ENCODE measurements around the gene RUBCN.

RUBCN gene

GRCh38 chr3:197758512-197758911, 21.8 kb upstream of the RUBCN start:
- Mint-ChIP-seq H3K36me3 (ENCODE audit: low read depth) (peaks cover 23% of the 10 kb centered on the region), H3K27ac (no peak overlapping the region), H3K27me3 (ENCODE audit: low read depth, poor library complexity) (no peaks in the 10 kb centered on the region), H3K4me3 (no peak overlapping the region), H3K4me1 (no peaks in the 10 kb centered on the region), H3K9me3 (no peaks in the 10 kb centered on the region)
- TF ChIP-seq CTCF (IDR thresholded peaks at IDR 0.05), result no peak
- DNase-seq, result no peak

- DNase-seq, result no peak
- H3K27me3 Mint-ChIP-seq (ENCODE audit: low read depth, poor library complexity), result no peaks in the 10 kb centered on the region
- no peaks in the 10 kb centered on the region for H3K9me3 Mint-ChIP-seq
- no peak overlapping the region for H3K4me3 Mint-ChIP-seq
- peaks cover 15% of the 10 kb centered on the region for H3K36me3 Mint-ChIP-seq (ENCODE audit: low read depth)
- no peak overlapping the region for H3K27ac Mint-ChIP-seq
- TF ChIP-seq CTCF (IDR thresholded peaks at IDR 0.05), result no peak
- H3K4me1 Mint-ChIP-seq, result peaks cover 4% of the 10 kb centered on the region
Observed at GRCh38 chr3:197756704-197757103, 20.0 kb upstream of the RUBCN start.

GRCh38 chr3:197753263-197753662, 16.6 kb upstream of the RUBCN start:
- no peak for DNase-seq
- Mint-ChIP-seq H3K27ac (no peak overlapping the region), H3K4me1 (peaks cover 23% of the 10 kb centered on the region), H3K4me3 (no peak overlapping the region), H3K36me3 (ENCODE audit: low read depth) (peaks cover 15% of the 10 kb centered on the region), H3K9me3 (no peaks in the 10 kb centered on the region), H3K27me3 (ENCODE audit: low read depth, poor library complexity) (no peaks in the 10 kb centered on the region)
- TF ChIP-seq CTCF (IDR thresholded peaks at IDR 0.05), result no peak

- Mint-ChIP-seq H3K4me1 (peaks cover 23% of the 10 kb centered on the region), H3K36me3 (ENCODE audit: low read depth) (peaks cover 11% of the 10 kb centered on the region), H3K27ac (no peak overlapping the region), H3K9me3 (no peaks in the 10 kb centered on the region), H3K27me3 (ENCODE audit: low read depth, poor library complexity) (no peaks in the 10 kb centered on the region), H3K4me3 (peak overlapping the region; percentile 77)
- TF ChIP-seq CTCF (IDR thresholded peaks at IDR 0.05), result no peak
- DNase-seq, result no peak
Observed at GRCh38 chr3:197752107-197752506, 15.4 kb upstream of the RUBCN start.

GRCh38 chr3:197750858-197751737, 14.4 kb upstream of the RUBCN start:
- Mint-ChIP-seq H3K27ac (peak overlapping the region; percentile 10), H3K4me3 (peak overlapping the region; percentile 99), H3K36me3 (ENCODE audit: low read depth) (peaks cover 2% of the 10 kb centered on the region), H3K9me3 (no peaks in the 10 kb centered on the region), H3K27me3 (ENCODE audit: low read depth, poor library complexity) (no peaks in the 10 kb centered on the region), H3K4me1 (peaks cover 23% of the 10 kb centered on the region)
- peak; percentile 17 for DNase-seq
- TF ChIP-seq CTCF (IDR thresholded peaks at IDR 0.05), result no peak

- Mint-ChIP-seq H3K9me3 (no peaks in the 10 kb centered on the region), H3K4me3 (peak overlapping the region; percentile 99), H3K27ac (peak overlapping the region; percentile 10), H3K4me1 (peaks cover 23% of the 10 kb centered on the region), H3K27me3 (ENCODE audit: low read depth, poor library complexity) (peaks cover 2% of the 10 kb centered on the region), H3K36me3 (ENCODE audit: low read depth) (no peaks in the 10 kb centered on the region)
- TF ChIP-seq CTCF (IDR thresholded peaks at IDR 0.05), result no peak
- DNase-seq, result peak; percentile 66
Observed at GRCh38 chr3:197750396-197750831, 13.7 kb upstream of the RUBCN start.

Measured in nephron progenitor cell (in vitro differentiated cells).